IMR-90 (cell line): ENCODE measurements around the gene ITM2B. TPM values are rescaled to one million over a fixed set of nuclear protein-coding genes. Genes with fewer than 3 reads are reported as not detected.

Experiments used
- ATAC-seq: fragments of 200-7000 bp; cut with Tn5 transposase; 2 replicates; pipeline ENCODE4 v1.9.1; 2020; ENCODE audit warnings: low read depth, mild to moderate bottlenecking, moderate library complexity
- BruUV-seq: library from RNA; stranded (reverse); fragments of 400-500 nt; replicated peaks from 2 replicates; lab custom pipeline; 2021; lab: Mats Ljungman, UMichigan
- CTCF ChIA-PET: fragments of 300-600 bp; formaldehyde crosslinking; extraction: SDS; loops from one replicate; lab custom pipeline; 2021; ENCODE audit warnings: antibody characterized with exemption; lab: Yijun Ruan, JAX
- POLR2A ChIA-PET: fragments of 300-600 bp; sonication (Branson Sonifier 250); formaldehyde crosslinking; loops from one replicate; lab custom pipeline; 2022; ENCODE audit warnings: antibody characterized with exemption; ENCODE audit not compliant: unreplicated experiment; lab: Charles Lee
- DNase-seq: peaks from one replicate; pipeline ENCODE4 v3.0.0; 2013
- H2AFZ ChIP-seq: replicated peaks from 2 replicates; pipeline ENCODE3; 2013; ENCODE audit warnings: low read length, mild to moderate bottlenecking; ENCODE audit not compliant: poor library complexity
- H2AK5ac ChIP-seq: 2 replicates; pipeline ENCODE4 v1.6.1; 2013; ENCODE audit warnings: low read depth, low read length, inconsistent platforms
- H2AK9ac ChIP-seq: replicated peaks from 2 replicates; pipeline ENCODE3; 2013; ENCODE audit warnings: mild to moderate bottlenecking, low read depth, low read length, moderate library complexity; ENCODE audit not compliant: poor library complexity
- H2BK120ac ChIP-seq: 2 replicates; pipeline ENCODE4 v1.6.1; 2013; ENCODE audit warnings: low read depth, low read length, inconsistent platforms
- H2BK15ac ChIP-seq: 3 replicates; pipeline ENCODE4 v1.6.1; 2013; ENCODE audit warnings: low read depth, low read length, inconsistent platforms
- H2BK20ac ChIP-seq: 2 replicates; pipeline ENCODE4 v1.6.1; 2013; ENCODE audit warnings: low read depth, mild to moderate bottlenecking, inconsistent platforms, low read length, moderate library complexity
- H2BK5ac ChIP-seq: 2 replicates; pipeline ENCODE4 v1.6.1; 2013; ENCODE audit warnings: mild to moderate bottlenecking, low read depth, low read length, inconsistent platforms; ENCODE audit not compliant: poor library complexity, severe bottlenecking
- H3K14ac ChIP-seq: replicated peaks from 2 replicates; pipeline ENCODE4 v1.6.1; 2013; ENCODE audit warnings: low read depth, low read length, inconsistent platforms
- H3K18ac ChIP-seq: 2 replicates; pipeline ENCODE4 v1.6.1; 2013; ENCODE audit warnings: low read depth, low read length, control low read depth
- H3K23ac ChIP-seq: 2 replicates; pipeline ENCODE4 v1.6.1; 2013; ENCODE audit warnings: low read depth, low read length, inconsistent platforms
- H3K27ac ChIP-seq: 2 replicates; pipeline ENCODE4 v1.5.1; 2013; ENCODE audit warnings: mild to moderate bottlenecking, control low read depth, low read length; ENCODE audit not compliant: insufficient read depth
- H3K27me3 ChIP-seq: 2 replicates; pipeline ENCODE4 v1.6.1; 2013; ENCODE audit warnings: low read length; ENCODE audit not compliant: control insufficient read depth, insufficient read depth
- H3K36me3 ChIP-seq: 2 replicates; pipeline ENCODE4 v1.6.1; 2013; ENCODE audit warnings: low read length, mixed read lengths; ENCODE audit not compliant: control insufficient read depth, insufficient read depth
- H3K4ac ChIP-seq: 2 replicates; pipeline ENCODE4 v1.6.1; 2013; ENCODE audit warnings: low read depth, low read length, inconsistent platforms
- H3K4me1 ChIP-seq: 2 replicates; pipeline ENCODE4 v1.6.1; 2013; ENCODE audit warnings: low read length, mixed read lengths; ENCODE audit not compliant: control insufficient read depth, insufficient read depth
- H3K4me2 ChIP-seq: 2 replicates; pipeline ENCODE4 v1.6.1; 2013; ENCODE audit warnings: low read depth, mild to moderate bottlenecking, control low read depth, low read length, moderate library complexity
- H3K4me3 ChIP-seq: 2 replicates; pipeline ENCODE4 v1.5.1; 2013; ENCODE audit warnings: low read depth, mild to moderate bottlenecking, control low read depth, low read length, moderate library complexity; ENCODE audit not compliant: insufficient read depth
- H3K56ac ChIP-seq: 2 replicates; pipeline ENCODE4 v1.6.1; 2013; ENCODE audit warnings: low read length, inconsistent platforms; ENCODE audit not compliant: insufficient read depth; ENCODE audit errors: extremely low read depth
- H3K79me1 ChIP-seq, 2 experiments: 2 replicates each; pipeline ENCODE4 v1.6.1; 2013; ENCODE audit warnings: low read length in 2 of 2, inconsistent platforms in 1 of 2, low read depth in 1 of 2
- H3K9ac ChIP-seq: 2 replicates; pipeline ENCODE4 v1.6.1; 2013; ENCODE audit warnings: low read depth, low read length, control low read depth
- H3K9me1 ChIP-seq: 2 replicates; pipeline ENCODE4 v1.6.1; 2013; ENCODE audit warnings: low read length, inconsistent platforms; ENCODE audit not compliant: insufficient read depth
- H3K9me3 ChIP-seq: 2 replicates; pipeline ENCODE4 v1.6.1; 2013; ENCODE audit warnings: low read length; ENCODE audit not compliant: control insufficient read depth, insufficient read depth
- H4K20me1 ChIP-seq: 2 replicates; pipeline ENCODE4 v1.6.1; 2013; ENCODE audit warnings: low read length, inconsistent platforms; ENCODE audit not compliant: insufficient read depth
- H4K5ac ChIP-seq: 2 replicates; pipeline ENCODE4 v1.6.1; 2013; ENCODE audit warnings: mild to moderate bottlenecking, low read depth, low read length, control low read depth
- H4K8ac ChIP-seq, 2 experiments: 2 replicates each; pipeline ENCODE4 v1.6.1; 2013; ENCODE audit warnings: low read depth in 2 of 2, low read length in 2 of 2, control low read depth in 1 of 2, inconsistent platforms in 1 of 2
- H4K91ac ChIP-seq: 2 replicates; pipeline ENCODE4 v1.6.1; 2013; ENCODE audit warnings: low read depth, low read length, inconsistent platforms; ENCODE audit not compliant: insufficient read depth
- BHLHE40 ChIP-seq: fragments of 150-350 bp; IDR thresholded peaks from 2 replicates; pipeline ENCODE4 v1.6.1; 2016; ENCODE audit warnings: mild to moderate bottlenecking, low read depth, low read length
- CEBPB ChIP-seq: IDR thresholded peaks from 2 replicates; pipeline ENCODE4 v1.6.1; 2012; ENCODE audit warnings: low read depth, low read length, improper control_type of control experiment
- CHD1 ChIP-seq: IDR thresholded peaks from 2 replicates; pipeline ENCODE4 v1.6.1; 2012; ENCODE audit warnings: low read depth, low read length, improper control_type of control experiment
- CTCF ChIP-seq: conservative IDR thresholded peaks from 2 replicates; pipeline ENCODE4 v1.5.1; 2012; ENCODE audit warnings: mild to moderate bottlenecking, low read depth, low read length, improper control_type of control experiment
- ELK1 ChIP-seq: fragments of 150-350 bp; IDR thresholded peaks from 2 replicates; pipeline ENCODE4 v1.6.1; 2016; ENCODE audit warnings: low read depth, mild to moderate bottlenecking, low read length, moderate library complexity, borderline replicate concordance
- FOS ChIP-seq: fragments of 150-350 bp; IDR thresholded peaks from 2 replicates; pipeline ENCODE4 v1.6.1; 2016; ENCODE audit warnings: low read depth, low read length
- MAFK ChIP-seq: IDR thresholded peaks from 2 replicates; pipeline ENCODE4 v1.6.1; 2012; ENCODE audit warnings: low read depth, low read length, improper control_type of control experiment
- NFE2L2 ChIP-seq: fragments of 150-350 bp; IDR thresholded peaks from 2 replicates; pipeline ENCODE4 v1.6.1; 2016; ENCODE audit warnings: low read depth, mild to moderate bottlenecking, low read length
- RCOR1 ChIP-seq: IDR thresholded peaks from 2 replicates; pipeline ENCODE4 v1.6.1; 2012; ENCODE audit warnings: mild to moderate bottlenecking, low read length, improper control_type of control experiment; ENCODE audit not compliant: insufficient replicate concordance
- RFX5 ChIP-seq: IDR thresholded peaks from 2 replicates; pipeline ENCODE4 v1.8.0; 2012; ENCODE audit warnings: low read depth, mild to moderate bottlenecking, low read length, moderate library complexity
- SMC3 ChIP-seq: fragments of 150-350 bp; IDR thresholded peaks from 2 replicates; pipeline ENCODE4 v1.6.1; 2016; ENCODE audit warnings: low read depth, mild to moderate bottlenecking, antibody characterized with exemption, low read length, moderate library complexity
- USF2 ChIP-seq: fragments of 150-350 bp; IDR thresholded peaks from 2 replicates; pipeline ENCODE4 v1.6.1; 2017; ENCODE audit warnings: mild to moderate bottlenecking, antibody characterized with exemption, low read length, low read depth
- WGBS, 2 experiments: methylation state at CpG; one replicate each; pipeline versions ENCODE4 v1.1.5 to v1.1.7; 2013; ENCODE audit warnings: missing lambda C conversion rate in 2 of 2; ENCODE audit not compliant: insufficient read length in 1 of 2; ENCODE audit errors: extremely low coverage in 2 of 2; 5-methylcytosine and 5-hydroxymethylcytosine counted together
- dilution Hi-C: fragments of 300-500 bp; cut with HindIII; formaldehyde crosslinking; loops from one replicate; pipeline ENCODE4 v1.14.3; 2018; ENCODE audit warnings: low sequenced_read_pairs; ENCODE audit not compliant: unreplicated experiment
- in situ Hi-C: fragments of 300-500 bp; cut with MboI; formaldehyde crosslinking; loops from 3 replicates; pipeline ENCODE4 v1.14.3; 2019; ENCODE audit warnings: low sequenced_read_pairs, inconsistent platforms, mixed read lengths
- intact Hi-C: fragments of 100-400 bp; cut with micrococcal nuclease; formaldehyde crosslinking; loops from 2 replicates; pipeline ENCODE4 v1.10.0; 2022
- polyA plus RNA-seq, 3 experiments: library from polyadenylated mRNA; depleted of rRNA; stranded (reverse); fragments of >200 nt; gene quantifications; 2 replicates each; pipeline ENCODE4 v1.2.3, GENCODE V29; 2012; ENCODE audit warnings: low replicate concordance in 1 of 3
- total RNA-seq: library from RNA; depleted of rRNA; stranded (reverse); fragments of >200 nt; gene quantifications from 2 replicates; pipeline ENCODE4 v1.2.3, GENCODE V29; 2012

The ITM2B gene
- total and polyA plus RNA-seq, 2 of the 4 experiments (the other 2 are of a cell fraction) = 51.1 to 158 TPM

GRCh38 chr13:48252176-48252575 lies 19.2 kb downstream of the ITM2B start:
- H3K9me3 ChIP-seq = no peaks in the 10 kb centered on the region
- peaks cover 5% of the 10 kb centered on the region for H4K20me1 ChIP-seq

More at GRCh38 chr13:48252176-48252575, 19.2 kb downstream of the ITM2B start:
- Histone ChIP-seq H3K27me3 (no peaks in the 10 kb centered on the region), H4K8ac (no peak overlapping the region), H2BK15ac (no peak overlapping the region), H3K4ac (no peak overlapping the region), H3K79me1 (peaks cover 25 to 33% of the 10 kb centered on the region in 2 experiments), H3K14ac (no peak overlapping the region), H3K36me3 (peaks cover 13% of the 10 kb centered on the region), H2AK5ac (no peak overlapping the region), H3K18ac (peak overlapping the region; percentile 48; the same call in 1 of the 2 replicates), H4K91ac (no peak overlapping the region), H3K56ac (no peak overlapping the region), H3K9ac (no peak overlapping the region), H2BK120ac (no peak overlapping the region), H2AK9ac (no peak overlapping the region), H3K4me3 (no peak overlapping the region), H4K5ac (no peak overlapping the region; the same call in 1 of the 2 replicates), H3K4me2 (peak overlapping the region; percentile 30; the same call in 1 of the 2 replicates), H3K23ac (no peak overlapping the region), H3K9me1 (peaks cover 3% of the 10 kb centered on the region; the same call in 1 of the 2 replicates), H3K4me1 (peaks cover 4% of the 10 kb centered on the region; the same call in 1 of the 2 replicates), H2BK20ac (no peak overlapping the region), H2AFZ (no peak overlapping the region), H2BK5ac (no peak overlapping the region), H3K27ac (peak overlapping the region; percentile 72; the same call in 1 of the 2 replicates)
- BruUV-seq = no TSS peak
- dilution Hi-C loops = no loop called here
- WGBS, 2 experiments = 60% methylated on average over 1 of the region's 10 CpGs; no CpG with 5 or more reads in 1 of the 2 experiments
- DNase-seq = no peak
- ATAC-seq = no peak
- intact Hi-C loops = no loop called here
- ChIA-PET POLR2A (no interaction called here), CTCF (no interaction called here)
- in situ Hi-C loops = no loop called here
- TF ChIP-seq MAFK (no peak), ELK1 (no peak), CHD1 (no peak), RFX5 (no peak), SMC3 (no peak), NFE2L2 (no peak), FOS (no peak), RCOR1 (no peak), USF2 (no peak), BHLHE40 (no peak), CTCF (no peak), CEBPB (no peak)
